SK-N-MC (cell line): Measurements from ENCODE around the gene POLR3K.

ENCODE experiments used
- EZH2 ChIP-seq: fragments of 200-600 bp; sonication (generic); IDR thresholded peaks from one replicate; pipeline ENCODE4 v1.6.1; 2017; ENCODE audit warnings: antibody characterized with exemption
- FOXP2 ChIP-seq: optimal IDR thresholded peaks from 2 replicates; pipeline ENCODE3; 2011; ENCODE audit warnings: mild to moderate bottlenecking, moderate library complexity; ENCODE audit not compliant: insufficient read depth; ENCODE audit errors: extremely low read length, control extremely low read depth
- POLR2AphosphoS5 ChIP-seq: IDR thresholded peaks from 2 replicates; pipeline ENCODE4 v1.6.1; 2012; ENCODE audit warnings: mild to moderate bottlenecking, low read depth, low read length, borderline replicate concordance

GRCh38 chr16:47234-47633 is 6.2 kb downstream of the POLR3K start:
- TF ChIP-seq POLR2AphosphoS5 (no peak), EZH2 (no peak), FOXP2 (no peak)
